22Rv1 (cell line): Measurements from ENCODE around the gene PLS1.

Experiments used
- CTCF ChIP-seq: fragments of 450-650 bp; IDR thresholded peaks from 2 replicates; pipeline ENCODE4 v1.5.1; 2017; ENCODE audit warnings: mild to moderate bottlenecking
- ZFX ChIP-seq: fragments of 450-650 bp; IDR thresholded peaks from 2 replicates; pipeline ENCODE4 v1.6.1; 2017; ENCODE audit warnings: antibody characterized with exemption, borderline replicate concordance

DNA sequence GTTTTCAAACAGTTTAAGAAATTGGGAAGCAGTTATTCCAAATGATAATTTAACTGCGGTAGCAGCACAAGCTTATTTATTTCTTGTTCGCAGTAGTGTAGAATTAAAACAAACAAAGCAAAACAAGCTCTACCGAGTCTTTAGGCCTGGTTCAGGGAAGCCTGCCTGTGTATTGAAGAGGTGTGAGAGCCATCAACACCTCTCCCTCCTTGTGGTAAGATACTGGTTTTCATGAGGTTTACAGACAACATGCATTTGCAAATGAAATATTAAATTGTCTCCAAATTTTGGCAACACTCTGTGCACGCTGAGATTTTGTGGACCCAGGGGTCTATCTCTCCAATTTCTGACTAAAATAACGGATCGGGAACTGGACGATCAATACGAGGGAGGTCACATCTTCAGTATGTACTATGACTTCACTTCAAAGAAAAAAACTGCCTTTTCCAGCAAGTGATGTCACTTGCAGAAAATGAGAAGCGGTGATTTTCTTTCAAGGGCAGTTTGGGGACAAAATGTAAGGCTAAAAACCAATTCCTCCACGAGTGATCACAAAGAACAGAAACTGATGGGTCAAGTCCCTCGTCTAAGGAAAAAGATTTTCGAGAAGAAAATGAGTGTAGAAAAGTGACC is 18.4 kb upstream of the PLS1 start:
- TF ChIP-seq CTCF (no peak), ZFX (no peak)
